H1 (cell line): Measurements from ENCODE around the gene CDH22. TPM values are rescaled to one million over a fixed set of nuclear protein-coding genes. Genes with fewer than 3 reads are reported as not detected.

ENCODE experiments used
- BCL11A ChIP-seq, 2 experiments: IDR thresholded peaks; one replicate each; pipeline ENCODE4 v1.6.1; 2011; ENCODE audit warnings: low read depth in 2 of 2, low read length in 2 of 2, mild to moderate bottlenecking in 2 of 2
- CBX8 ChIP-seq: fragments of 300-800, 300-1000 bp; sonication (generic); IDR thresholded peaks from 2 replicates; pipeline ENCODE4 v1.7.1; 2016; ENCODE audit warnings: low read depth, low read length, borderline replicate concordance
- CHD1 ChIP-seq: IDR thresholded peaks from 2 replicates; pipeline ENCODE4 v1.6.1; 2012; ENCODE audit warnings: low read depth, low read length, improper control_type of control experiment
- CTBP2 ChIP-seq: IDR thresholded peaks from 2 replicates; pipeline ENCODE4 v1.7.0; 2011; ENCODE audit warnings: borderline replicate concordance, mild to moderate bottlenecking, moderate library complexity, mixed read lengths, low read length; ENCODE audit not compliant: insufficient read depth, insufficient read length
- EGR1 ChIP-seq: IDR thresholded peaks from 2 replicates; pipeline ENCODE4 v1.6.1; 2011; ENCODE audit warnings: low read depth, low read length, borderline replicate concordance
- GABPA ChIP-seq: IDR thresholded peaks from 2 replicates; pipeline ENCODE4 v1.6.1; 2011; ENCODE audit warnings: mild to moderate bottlenecking, low read length, moderate library complexity, borderline replicate concordance; ENCODE audit not compliant: insufficient read depth
- HDAC6 ChIP-seq: IDR thresholded peaks from one replicate; pipeline ENCODE4 v1.7.1; 2012; ENCODE audit warnings: low read depth, mild to moderate bottlenecking, inconsistent platforms, low read length, moderate library complexity
- JUND ChIP-seq: IDR thresholded peaks from 2 replicates; pipeline ENCODE4 v1.6.1; 2011; ENCODE audit warnings: mild to moderate bottlenecking, improper control_type of control experiment, low read length
- KDM4A ChIP-seq: IDR thresholded peaks from one replicate; pipeline ENCODE4 v1.7.1; 2012; ENCODE audit warnings: low read depth, mild to moderate bottlenecking, moderate library complexity, low read length, inconsistent platforms; ENCODE audit not compliant: severe bottlenecking
- MAFK ChIP-seq: IDR thresholded peaks from 2 replicates; pipeline ENCODE4 v1.6.1; 2012; ENCODE audit warnings: low read depth, mild to moderate bottlenecking, improper control_type of control experiment, low read length
- PHF8 ChIP-seq: fragments of 200-600 bp; sonication (generic); conservative IDR thresholded peaks from 2 replicates; pipeline ENCODE4 v1.7.1; 2012; ENCODE audit warnings: low read depth, mild to moderate bottlenecking, inconsistent platforms, low read length, moderate library complexity
- POLR2AphosphoS5 ChIP-seq: IDR thresholded peaks from 2 replicates; pipeline ENCODE4 v1.6.1; 2011; ENCODE audit warnings: low read depth, low read length
- RFX5 ChIP-seq: IDR thresholded peaks from 2 replicates; pipeline ENCODE4 v1.6.1; 2011; ENCODE audit warnings: low read depth, low read length, improper control_type of control experiment, borderline replicate concordance
- SAP30 ChIP-seq: fragments of 300-600 bp; sonication (generic); IDR thresholded peaks from 2 replicates; pipeline ENCODE4 v1.7.1; 2012; ENCODE audit warnings: low read length, moderate library complexity, mild to moderate bottlenecking, inconsistent platforms; ENCODE audit not compliant: insufficient read depth, insufficient replicate concordance
- SIN3A ChIP-seq, 2 experiments: IDR thresholded peaks in 1 of 2; conservative IDR thresholded peaks in 1 of 2; 2 replicates each; pipeline ENCODE4 v1.6.1; 2011 to 2012; ENCODE audit warnings: low read length in 2 of 2, improper control_type of control experiment in 1 of 2, low read depth in 1 of 2, mild to moderate bottlenecking in 1 of 2
- SRF ChIP-seq: IDR thresholded peaks from 2 replicates; pipeline ENCODE4 v1.6.1; 2011; ENCODE audit warnings: mild to moderate bottlenecking, low read depth, low read length, moderate library complexity
- TAF1 ChIP-seq: IDR thresholded peaks from 2 replicates; pipeline ENCODE4 v1.6.1; 2011; ENCODE audit warnings: mild to moderate bottlenecking, low read depth, low read length
- TBP ChIP-seq: IDR thresholded peaks from 2 replicates; pipeline ENCODE4 v1.6.1; 2011; ENCODE audit warnings: low read depth, low read length, improper control_type of control experiment
- TCF12 ChIP-seq: IDR thresholded peaks from 2 replicates; pipeline ENCODE4 v1.6.1; 2011; ENCODE audit warnings: low read depth, mild to moderate bottlenecking, low read length
- TEAD4 ChIP-seq: IDR thresholded peaks from 2 replicates; pipeline ENCODE4 v1.6.1; 2012; ENCODE audit warnings: low read depth, low read length, inconsistent platforms, mixed read lengths
- polyA plus RNA-seq, 7 experiments: library from polyadenylated mRNA; depleted of rRNA in 3 of 7; stranded (reverse) in 5 of 7; unstranded in 2 of 7; fragments of >200 nt in 5 of 7; fragments of 200-250 nt in 2 of 7; gene quantifications; 1 replicate in 5 of 7; 2 replicates in 1 of 7; 4 replicates in 1 of 7; pipeline versions ENCODE4 v1.2.1 to v1.2.3, GENCODE V29; 2011 to 2013; ENCODE audit warnings: missing spikeins in 2 of 7, mixed read lengths in 2 of 7
- total RNA-seq: library from RNA; stranded (reverse); fragmentation: NEBNext Ultra II Directional; extraction: Animal tissue kit (Norgen Biotek cat#: 25700); gene quantifications from 2 replicates; pipeline ENCODE4 v1.2.1, GENCODE V29; 2021
- TF ChIP-seq, protein P1 (sequence below): IDR thresholded peaks from 2 replicates; pipeline ENCODE4 v1.6.1; 2012; ENCODE audit warnings: low read length, inconsistent platforms
- TF ChIP-seq, protein P2 (sequence below): IDR thresholded peaks from 2 replicates; pipeline ENCODE4 v1.6.1; 2012; ENCODE audit warnings: inconsistent platforms
- TF ChIP-seq, protein P3 (sequence below): IDR thresholded peaks from 2 replicates; pipeline ENCODE4 v1.6.1; 2011; ENCODE audit warnings: low read depth, mild to moderate bottlenecking, low read length; ENCODE audit not compliant: insufficient read depth

CDH22 gene
- total and polyA plus RNA-seq, 2 of the 8 experiments (the other 6 are each of a cell fraction or from before 2014, with no cell fraction given), result 0.35 to 0.39 TPM

DNA sequence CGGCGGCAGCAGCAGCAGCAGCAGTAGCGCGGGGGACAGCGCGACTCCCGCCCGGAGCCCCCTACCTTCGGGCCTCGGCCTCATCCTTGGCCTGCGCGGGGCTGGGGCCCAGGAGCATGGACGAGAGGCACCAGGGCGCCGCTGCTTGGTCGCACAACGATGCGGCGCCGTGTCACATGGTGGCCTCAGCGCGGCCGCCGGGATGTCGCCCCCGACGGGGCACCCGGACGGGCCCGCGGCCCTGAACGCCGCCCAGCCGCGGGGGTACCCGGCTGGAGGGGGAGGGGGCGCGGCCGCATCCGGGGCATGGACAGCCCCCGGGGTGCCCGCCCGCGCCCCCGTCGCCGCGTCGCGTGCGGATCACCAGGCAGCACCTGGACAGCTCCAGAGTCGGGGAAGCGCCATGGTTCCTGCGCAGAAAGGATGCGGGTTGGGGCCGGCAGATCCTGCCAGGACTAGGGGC is 57.1 kb downstream of the CDH22 start (continued):
- TF ChIP-seq JUND, result no peak
- TF ChIP-seq SAP30, result no peak
- TF ChIP-seq CTBP2, result peak; percentile 65
- TF ChIP-seq POLR2AphosphoS5, result no peak
- no peak for TF ChIP-seq CHD1
- no peak for TF ChIP-seq MAFK
- TF ChIP-seq HDAC6, result no peak
- TF ChIP-seq, protein P1, sequence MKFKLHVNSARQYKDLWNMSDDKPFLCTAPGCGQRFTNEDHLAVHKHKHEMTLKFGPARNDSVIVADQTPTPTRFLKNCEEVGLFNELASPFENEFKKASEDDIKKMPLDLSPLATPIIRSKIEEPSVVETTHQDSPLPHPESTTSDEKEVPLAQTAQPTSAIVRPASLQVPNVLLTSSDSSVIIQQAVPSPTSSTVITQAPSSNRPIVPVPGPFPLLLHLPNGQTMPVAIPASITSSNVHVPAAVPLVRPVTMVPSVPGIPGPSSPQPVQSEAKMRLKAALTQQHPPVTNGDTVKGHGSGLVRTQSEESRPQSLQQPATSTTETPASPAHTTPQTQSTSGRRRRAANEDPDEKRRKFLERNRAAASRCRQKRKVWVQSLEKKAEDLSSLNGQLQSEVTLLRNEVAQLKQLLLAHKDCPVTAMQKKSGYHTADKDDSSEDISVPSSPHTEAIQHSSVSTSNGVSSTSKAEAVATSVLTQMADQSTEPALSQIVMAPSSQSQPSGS, result no peak
- no peak for TF ChIP-seq TBP
- TF ChIP-seq SIN3A (conservative IDR thresholded peaks at IDR 0.05 in 1 of 2, IDR thresholded peaks at IDR 0.05 in 1 of 2; ENCODE audit: low read depth in 1 of 2, low read length in 2 of 2), result peak; percentile 75 to 83; a peak in 3 of 4 replicates
- TF ChIP-seq EGR1, result no peak; the same call in 1 of the 2 replicates
- TF ChIP-seq CBX8, result no peak
- TF ChIP-seq BCL11A (IDR thresholded peaks at IDR 0.05; ENCODE audit: low read depth in 2 of 2, low read length in 2 of 2), result no peak
- no peak for TF ChIP-seq TAF1
- TF ChIP-seq PHF8, result no peak
- TF ChIP-seq KDM4A, result peak; percentile 76
- TF ChIP-seq TCF12, result no peak
- TF ChIP-seq SRF, result no peak
- TF ChIP-seq, protein P2, sequence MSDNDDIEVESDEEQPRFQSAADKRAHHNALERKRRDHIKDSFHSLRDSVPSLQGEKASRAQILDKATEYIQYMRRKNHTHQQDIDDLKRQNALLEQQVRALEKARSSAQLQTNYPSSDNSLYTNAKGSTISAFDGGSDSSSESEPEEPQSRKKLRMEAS, result peak; percentile 36
- TF ChIP-seq, protein P3, sequence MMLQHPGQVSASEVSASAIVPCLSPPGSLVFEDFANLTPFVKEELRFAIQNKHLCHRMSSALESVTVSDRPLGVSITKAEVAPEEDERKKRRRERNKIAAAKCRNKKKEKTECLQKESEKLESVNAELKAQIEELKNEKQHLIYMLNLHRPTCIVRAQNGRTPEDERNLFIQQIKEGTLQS, result no peak
- no peak for TF ChIP-seq TEAD4
- no peak for TF ChIP-seq GABPA
- no peak for TF ChIP-seq RFX5
